Right lobe of liver (tissue), 6 donors: ENCODE data around the gene KIAA1671. TPM values are rescaled to one million over a fixed set of nuclear protein-coding genes. Genes with fewer than 3 reads are reported as not detected.

ENCODE experiments used
- ATAC-seq, 4 donors: fragments of 200-7000 bp; cut with Tn5 transposase; one replicate each; pipeline ENCODE4 v1.9.1; 2020; ENCODE audit warnings: mild to moderate bottlenecking in 4 of 4, moderate library complexity in 4 of 4
- DNase-seq, 3 donors: peaks; one replicate each; pipeline ENCODE4 v3.0.0-alpha.2; 2020
- H3K27ac ChIP-seq, 3 donors: fragments of 200-600 bp; one replicate each; pipeline ENCODE4 v1.8.0; 2022
- H3K27me3 ChIP-seq, 2 donors: fragments of 200-600 bp; one replicate each; pipeline ENCODE4 v1.8.0; 2022
- H3K36me3 ChIP-seq, 4 donors: fragments of 200-600 bp; sonication (generic) in 1 of 4; one replicate each; pipeline versions ENCODE4 v1.5.1 to v1.8.0; 2017 to 2022; ENCODE audit warnings: control low read depth in 1 of 4
- H3K4me1 ChIP-seq, 4 donors: fragments of 200-600 bp; sonication (generic) in 1 of 4; one replicate each; pipeline versions ENCODE4 v1.5.1 to v1.8.0; 2017 to 2022; ENCODE audit warnings: control low read depth in 1 of 4
- H3K4me3 ChIP-seq, 3 donors: fragments of 200-600 bp; one replicate each; pipeline ENCODE4 v1.8.0; 2022
- H3K9me3 ChIP-seq, 4 donors: fragments of 200-600 bp; sonication (generic) in 1 of 4; one replicate each; pipeline versions ENCODE4 v1.5.1 to v1.8.0; 2017 to 2022; ENCODE audit warnings: control low read depth in 1 of 4
- CTCF ChIP-seq, 4 donors: fragments of 200-600 bp in 3 of 4; fragments of 450-650 bp in 1 of 4; IDR thresholded peaks; one replicate each; pipeline versions ENCODE4 v1.5.1 to v1.8.0; 2016 to 2022; ENCODE audit warnings: antibody characterized with exemption in 4 of 4, mild to moderate bottlenecking in 2 of 4
- POLR2A ChIP-seq: fragments of 450-650 bp; IDR thresholded peaks from one replicate; pipeline ENCODE4 v1.6.1; 2017; ENCODE audit warnings: antibody characterized with exemption, mild to moderate bottlenecking
- WGBS: methylation state at CpG from one replicate; pipeline ENCODE4 v1.1.6; 2018; ENCODE audit warnings: low coverage, low lambda C conversion rate; ENCODE audit not compliant: insufficient coverage; ENCODE audit errors: missing lambda C conversion rate; 5-methylcytosine and 5-hydroxymethylcytosine counted together
- intact Hi-C, 2 donors: fragments of 100-400 bp; cut with DNase I; formaldehyde crosslinking; loops; one replicate each; pipeline versions ENCODE4 v1.11.2 to v1.14.1; 2022
- total RNA-seq, 6 experiments: library from RNA; depleted of rRNA in 2 of 6; stranded (reverse); fragments of >200 nt in 2 of 6; fragmentation: NEBNext Ultra II Directional in 3 of 6; extraction: Animal tissue kit (Norgen Biotek cat#: 25700) in 3 of 6; gene quantifications; one replicate each; pipeline versions ENCODE4 v1.1.0 to v1.2.4, GENCODE V29; 2016 to 2023
- donor health status: DM: no; HTN: yes; CAD: no.
- donor health status: DM: no; HTN: no; CAD: no.
- donor health status: DM: no; HTN: no; CAD: no.
- donor health status: DM: no; HTN: yes; CAD: no.
- donor health status: DM: no; HTN: yes; CAD: no.

Gene KIAA1671
- total RNA-seq, 6 experiments from 2014 or later: 31.1 to 56.6 (median 39.2) TPM

- ATAC-seq: no peak
- 89% methylated on average over 1 of the region's 2 CpGs for WGBS
- H3K27ac ChIP-seq: peak overlapping the region in 2 of 3 donors; percentile 13 to 57
Measured at GRCh38 chr22:25154667-25154999, 202.1 kb downstream of the KIAA1671 start.

GRCh38 chr22:25156736-25157135 lies 204.2 kb downstream of the KIAA1671 start:
- intact Hi-C loops: no loop called here
- H3K36me3 ChIP-seq: no peaks in the 10 kb centered on the region
- H3K27me3 ChIP-seq: no peaks in the 10 kb centered on the region
- no peak overlapping the region for H3K27ac ChIP-seq
- no peak for TF ChIP-seq CTCF (IDR thresholded peaks at IDR 0.05)
- TF ChIP-seq POLR2A: no peak
- 60% methylated on average over 1 of the region's 4 CpGs for WGBS
- peaks cover 0 to 19% (median 8%) of the 10 kb centered on the region in 4 donors for H3K4me1 ChIP-seq
- H3K4me3 ChIP-seq: no peak overlapping the region
- no peaks in the 10 kb centered on the region for H3K9me3 ChIP-seq
- no peak for ATAC-seq
- DNase-seq: no peak

More at GRCh38 chr22:25154667-25154999, 202.1 kb downstream of the KIAA1671 start:
- Histone ChIP-seq H3K4me1 (peaks cover 0 to 19% (median 8%) of the 10 kb centered on the region in 4 donors), H3K36me3 (no peaks in the 10 kb centered on the region), H3K27me3 (no peaks in the 10 kb centered on the region), H3K4me3 (no peak overlapping the region), H3K9me3 (no peaks in the 10 kb centered on the region)
- TF ChIP-seq CTCF (IDR thresholded peaks at IDR 0.05): no peak
- TF ChIP-seq POLR2A: no peak
- intact Hi-C loops: no loop called here
- DNase-seq: no peak

DNA sequence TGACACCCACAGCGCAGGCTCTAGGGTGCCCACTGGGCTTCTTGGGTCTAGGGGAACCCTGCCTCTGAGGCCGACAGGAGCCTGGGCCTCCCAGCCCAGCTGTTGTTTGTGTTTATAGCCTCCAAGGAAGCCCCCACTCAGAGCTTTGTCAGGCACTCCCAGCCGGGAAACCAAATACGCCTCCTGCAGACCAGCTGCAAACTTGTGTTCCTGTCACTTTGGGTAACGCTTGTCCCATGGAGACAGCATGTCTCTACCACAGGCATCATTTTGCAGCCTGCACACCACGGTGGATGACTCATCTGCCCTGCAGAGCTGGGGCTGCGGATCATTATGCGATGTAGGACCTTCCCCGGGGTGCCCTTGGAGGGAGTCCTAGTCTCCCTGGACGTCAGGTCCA lies 206.5 kb downstream of the KIAA1671 start:
- TF ChIP-seq CTCF (IDR thresholded peaks at IDR 0.05): no peak
- no peak for TF ChIP-seq POLR2A
- H3K4me1 ChIP-seq: peaks cover 0 to 14% (median 9%) of the 10 kb centered on the region in 4 donors
- intact Hi-C loops: no loop called here
- no CpG with 5 or more reads among the region's 10 CpGs for WGBS
- no peaks in the 10 kb centered on the region for H3K27me3 ChIP-seq
- no peak overlapping the region for H3K4me3 ChIP-seq
- DNase-seq: no peak
- H3K27ac ChIP-seq: no peak overlapping the region
- H3K9me3 ChIP-seq: no peaks in the 10 kb centered on the region
- no peak for ATAC-seq
- no peaks in the 10 kb centered on the region for H3K36me3 ChIP-seq

DNA sequence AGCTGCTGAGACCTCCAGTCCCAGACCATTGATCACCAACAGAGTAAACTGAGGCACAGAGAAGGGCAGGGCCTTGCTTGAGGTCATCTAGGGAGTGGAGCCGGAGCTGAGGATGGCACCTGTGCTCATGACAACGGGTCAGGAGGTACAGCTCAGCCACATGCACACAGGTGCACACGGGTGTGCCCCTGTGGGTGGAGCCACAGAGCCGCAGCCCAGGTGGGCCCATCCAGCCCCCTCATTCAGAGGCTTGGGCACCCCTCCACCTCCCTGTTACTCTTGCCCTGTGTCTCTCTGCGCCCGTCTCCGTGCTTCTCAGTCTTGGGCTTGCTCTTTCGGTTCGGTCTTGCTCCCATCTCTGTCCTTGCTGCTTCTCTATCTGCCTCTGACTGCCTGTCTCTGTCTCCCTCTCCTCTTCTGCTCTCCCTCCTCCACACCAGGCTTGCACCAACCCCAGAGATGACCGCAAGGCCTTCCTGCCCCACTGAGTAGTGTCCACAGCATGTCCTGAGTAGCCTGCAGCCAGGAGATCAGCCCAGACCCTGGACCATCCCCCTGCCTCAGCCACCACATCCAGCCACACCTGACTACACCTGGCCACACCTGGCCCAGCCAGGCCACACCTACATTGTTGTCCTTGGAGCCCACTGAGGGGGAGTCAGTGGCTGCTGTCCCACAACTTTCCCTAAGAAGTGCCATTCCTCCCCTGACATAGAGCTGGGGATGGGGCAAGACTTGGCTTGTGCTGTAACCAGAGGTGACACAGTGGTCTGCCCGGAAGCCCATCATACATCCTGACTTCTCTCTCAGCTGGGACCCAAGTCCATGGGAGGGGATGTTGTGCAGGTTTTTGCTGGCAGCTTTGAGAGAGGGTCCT lies 207.8 kb downstream of the KIAA1671 start:
- Histone ChIP-seq H3K4me3 (no peak overlapping the region), H3K9me3 (no peaks in the 10 kb centered on the region), H3K4me1 (peaks cover 0 to 14% (median 7%) of the 10 kb centered on the region in 4 donors), H3K27me3 (no peaks in the 10 kb centered on the region), H3K27ac (no peak overlapping the region), H3K36me3 (no peaks in the 10 kb centered on the region)
- TF ChIP-seq CTCF (IDR thresholded peaks at IDR 0.05): no peak
- no peak for TF ChIP-seq POLR2A
- intact Hi-C loops: no loop called here
- WGBS: 100% methylated on average over 6 of the region's 11 CpGs
- no peak for DNase-seq
- ATAC-seq: peak in 3 of 4 donors; percentile 7 to 44 (median 11)
